ENCODE data around the gene GPAM.
"Not testable (repeated sequence)": the region's sequence is repeated elsewhere in the genome, so short reads cannot be mapped to it uniquely, and the experiment has no call there.

The GPAM gene

DNA sequence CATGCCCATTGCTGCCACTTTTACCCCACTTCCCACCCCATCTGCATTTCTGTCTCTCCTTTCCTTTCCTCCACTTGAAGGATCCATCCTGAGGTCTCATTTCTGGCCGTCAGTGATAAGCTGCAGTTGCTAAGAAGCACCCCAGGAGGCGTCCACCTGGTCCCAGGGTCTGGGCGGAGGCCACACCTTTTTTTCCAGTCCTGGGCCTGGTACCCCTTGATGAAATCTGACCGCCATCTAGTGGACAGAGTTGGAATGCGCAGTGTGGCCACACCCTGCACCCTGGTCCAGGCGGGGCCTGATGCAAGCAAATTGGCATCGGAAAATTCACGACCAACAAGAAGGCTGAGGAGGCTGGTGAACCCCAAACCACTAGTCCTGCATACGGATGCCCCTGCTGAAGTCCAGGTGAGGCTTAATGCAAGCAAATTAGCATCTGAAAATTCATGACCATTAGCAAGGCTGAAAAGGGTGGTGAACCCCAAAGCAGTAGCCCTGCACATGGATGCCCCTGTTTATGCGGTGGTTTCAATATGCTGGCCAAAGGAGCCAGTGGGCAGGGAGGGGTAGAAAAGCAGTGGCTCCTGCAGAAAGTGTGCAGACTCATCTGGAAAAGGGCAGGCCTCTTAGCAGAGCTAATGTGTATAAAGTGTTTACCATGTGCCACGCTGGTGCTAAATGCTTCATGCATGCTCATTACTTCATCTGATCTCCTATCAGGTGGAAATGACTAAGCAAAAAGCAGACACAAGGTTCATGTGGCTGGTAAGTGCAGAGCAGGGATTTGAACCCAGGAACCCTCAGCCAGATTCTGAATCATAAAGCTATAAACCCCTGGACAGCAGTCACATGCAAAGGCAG is 43.2 kb downstream of the GPAM start:
- TF ChIP-seq ZNF274 (IDR thresholded peaks at IDR 0.05; ENCODE audit: low read depth, low read length) = no peak
- H3K4me3 ChIP-seq (ENCODE audit: low read length) = no peak overlapping the region

DNA sequence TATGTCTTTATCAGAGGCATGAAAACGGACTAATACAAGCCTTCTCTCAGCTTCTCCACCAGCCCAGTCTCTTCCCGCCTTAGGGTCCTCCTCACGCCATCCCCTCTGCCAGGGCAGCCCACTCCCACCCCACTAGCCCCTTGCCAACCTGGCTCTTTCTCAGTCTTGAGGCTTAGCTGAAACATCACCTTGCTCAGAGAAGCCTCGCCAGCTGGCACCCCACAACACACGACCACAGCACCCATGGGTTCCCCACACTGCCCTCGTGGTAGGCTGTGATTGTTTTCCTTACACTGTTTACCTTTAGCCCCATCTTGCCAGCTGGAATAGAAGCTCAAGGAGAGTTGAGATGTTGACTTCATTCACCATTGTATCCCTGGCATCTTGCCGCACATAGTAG is 44.4 kb downstream of the GPAM start:
- no peak overlapping the region for H3K4me3 ChIP-seq (ENCODE audit: low read length)
- no peak for TF ChIP-seq ZNF274 (IDR thresholded peaks at IDR 0.05; ENCODE audit: low read depth, low read length)

DNA sequence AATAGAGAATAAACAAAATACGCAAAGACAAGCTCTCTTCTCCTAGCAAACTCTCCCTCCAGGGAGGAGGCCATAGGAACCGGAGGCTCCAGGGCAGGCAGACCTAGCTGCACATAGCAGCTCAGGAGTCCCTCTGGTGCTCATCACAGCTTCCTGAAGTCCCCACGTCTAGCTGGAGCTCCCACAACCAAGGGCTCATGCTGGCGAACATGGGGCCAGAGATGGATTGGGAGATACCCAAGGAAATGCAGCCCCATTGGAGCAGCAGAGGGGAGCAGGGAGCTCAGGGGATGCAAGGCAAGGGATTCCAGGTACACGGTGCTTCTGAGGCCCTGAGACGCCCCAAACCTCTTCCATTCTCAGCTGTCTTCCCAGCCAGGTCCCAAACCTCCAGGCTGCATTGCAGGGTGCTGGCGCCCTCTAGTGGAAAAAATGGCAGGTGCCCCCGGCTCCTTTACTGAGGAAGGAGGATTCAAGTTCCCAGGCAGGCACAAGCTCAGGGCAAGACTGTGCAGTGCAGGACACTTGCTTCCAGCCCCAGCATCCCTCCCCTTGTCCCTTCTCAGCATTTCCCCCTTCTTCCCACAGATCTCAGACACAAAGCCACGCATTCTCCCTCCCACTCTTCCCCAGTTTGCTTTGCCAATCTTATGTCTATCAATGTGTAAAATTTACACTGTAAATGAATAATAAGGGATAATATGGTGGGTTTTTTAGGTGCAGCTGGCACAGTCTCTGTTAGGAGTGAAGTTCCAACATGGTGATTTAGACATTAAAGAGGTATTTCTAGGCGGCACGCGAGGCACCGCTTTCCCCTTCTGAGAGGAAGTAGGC is 46.2 kb downstream of the GPAM start:
- TF ChIP-seq ZNF274 (IDR thresholded peaks at IDR 0.05; ENCODE audit: low read depth, low read length) = no peak
- H3K4me3 ChIP-seq (ENCODE audit: low read length) = no peak overlapping the region

DNA sequence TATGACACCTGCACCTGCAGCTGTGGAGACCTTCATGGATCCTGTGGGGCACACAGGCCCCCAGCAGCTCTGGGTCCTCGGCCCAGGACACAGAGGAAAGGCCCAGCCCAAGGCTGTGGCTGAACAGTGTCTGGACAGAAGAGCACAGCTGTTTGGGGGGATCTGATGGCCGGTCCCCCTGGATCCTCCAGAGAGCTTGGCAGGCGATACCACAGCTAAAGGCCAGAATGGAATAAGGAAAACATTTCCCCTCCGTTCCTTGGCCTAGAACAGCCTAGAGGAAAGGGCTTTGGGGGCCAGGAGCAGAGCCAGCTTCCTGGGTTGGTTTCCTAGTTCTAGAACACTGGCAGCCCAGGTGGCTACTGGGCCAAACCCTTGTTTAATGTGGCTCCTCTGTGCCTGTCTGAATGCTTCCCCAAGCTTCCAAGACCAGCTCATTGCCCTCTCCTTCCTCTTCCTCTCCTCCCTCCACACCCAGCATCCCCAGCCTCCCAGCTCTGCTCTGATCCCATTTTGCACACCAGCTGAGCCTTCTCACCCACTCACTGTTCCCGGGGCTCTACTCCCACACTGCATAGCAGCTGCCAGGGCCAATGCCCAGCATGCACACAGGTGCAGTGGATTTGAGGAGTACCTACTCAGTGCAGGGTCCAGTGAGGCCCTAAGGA is 46.9 kb downstream of the GPAM start:
- H3K4me3 ChIP-seq (ENCODE audit: low read length) = no peak overlapping the region
- no peak for TF ChIP-seq ZNF274 (IDR thresholded peaks at IDR 0.05; ENCODE audit: low read depth, low read length)

DNA sequence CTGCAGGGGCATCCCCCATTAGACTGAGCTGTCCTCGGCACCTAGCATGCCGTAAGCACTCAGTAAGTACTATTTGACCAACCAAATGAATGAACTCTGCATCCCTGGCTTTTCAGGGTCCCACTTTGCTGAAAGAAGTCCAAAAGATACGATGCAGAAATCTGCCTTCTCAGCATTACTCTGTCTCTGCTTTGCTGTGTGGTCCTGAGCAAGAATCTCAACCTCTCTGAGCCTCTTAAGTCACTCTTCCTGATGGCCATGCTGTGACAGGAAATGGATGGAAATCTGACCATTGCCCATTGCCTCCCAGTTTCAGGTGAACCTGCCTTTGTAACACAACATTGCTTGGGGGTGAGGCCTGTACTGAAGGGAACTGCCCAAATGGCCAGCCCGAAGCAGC is 48.0 kb downstream of the GPAM start:
- TF ChIP-seq ZNF274 (IDR thresholded peaks at IDR 0.05; ENCODE audit: low read depth, low read length) = no peak
- H3K4me3 ChIP-seq (ENCODE audit: low read length) = no peak overlapping the region

DNA sequence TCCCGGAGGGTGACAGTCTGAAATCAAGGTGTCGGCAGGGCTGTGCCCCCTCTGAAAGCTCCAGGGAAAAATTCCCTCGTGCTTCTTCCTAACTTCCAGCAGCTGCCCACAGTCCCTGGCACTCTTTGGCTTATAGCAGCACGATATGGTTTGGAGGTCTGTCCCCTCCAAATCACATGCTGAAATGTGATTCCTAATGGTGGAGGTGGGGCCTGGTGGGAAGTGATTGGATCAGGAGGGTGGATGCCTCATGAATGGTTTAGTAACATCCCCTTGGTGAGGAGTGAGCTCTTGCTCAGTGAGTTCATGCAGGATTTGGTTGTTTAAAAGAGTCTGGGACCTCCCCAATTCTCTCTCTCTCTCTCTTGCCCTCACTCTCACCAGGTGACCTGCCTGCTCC is 51.1 kb downstream of the GPAM start:
- TF ChIP-seq ZNF274 (IDR thresholded peaks at IDR 0.05; ENCODE audit: low read depth, low read length) = no peak

DNA sequence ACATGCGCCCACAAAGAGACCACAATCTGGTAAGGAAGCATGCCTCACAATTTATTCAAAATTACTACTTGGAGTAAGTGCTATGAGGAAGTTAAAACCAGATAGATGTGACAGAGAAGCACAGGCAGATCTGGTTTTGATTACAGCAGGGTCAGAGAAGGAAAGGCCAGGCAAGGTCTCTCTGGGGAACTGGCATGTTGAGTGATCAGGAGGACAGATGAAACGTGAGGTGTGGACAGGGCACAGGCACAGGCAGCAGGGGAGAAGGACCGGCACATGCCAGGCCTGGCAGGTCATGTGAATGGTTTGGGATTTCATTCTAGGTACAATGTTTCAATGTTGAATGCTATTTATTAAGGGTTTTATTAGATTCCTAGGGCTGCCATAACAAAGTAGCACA is 51.6 kb downstream of the GPAM start:
- no peak for TF ChIP-seq ZNF274 (IDR thresholded peaks at IDR 0.05; ENCODE audit: low read depth, low read length)
- H3K4me3 ChIP-seq (ENCODE audit: low read length) = no peak overlapping the region

More for the DNA sequence above, 51.1 kb downstream of the GPAM start:
- H3K4me3 ChIP-seq (ENCODE audit: low read length) = no peak overlapping the region

DNA sequence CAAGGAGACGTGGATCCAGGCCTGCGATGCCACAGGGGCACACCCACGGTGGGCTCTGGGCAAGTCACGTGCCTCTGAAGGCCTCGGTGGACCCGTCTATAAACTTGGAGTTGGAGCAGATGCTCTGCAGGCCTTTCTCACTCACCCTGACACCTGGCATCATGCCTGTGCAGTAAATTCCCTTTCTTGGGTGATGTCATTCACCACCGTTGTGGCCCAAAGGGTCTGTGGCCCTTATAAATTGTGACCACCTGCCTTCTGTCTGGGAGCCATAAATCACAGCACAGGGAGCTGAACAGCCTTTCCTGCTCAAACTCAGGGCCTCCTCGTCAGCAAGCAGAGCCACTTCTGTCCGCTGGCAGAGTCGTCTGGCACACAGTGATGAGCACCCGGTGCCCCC is 52.2 kb downstream of the GPAM start:
- H3K4me3 ChIP-seq (ENCODE audit: low read length) = no peak overlapping the region
- no peak for TF ChIP-seq ZNF274 (IDR thresholded peaks at IDR 0.05; ENCODE audit: low read depth, low read length)

DNA sequence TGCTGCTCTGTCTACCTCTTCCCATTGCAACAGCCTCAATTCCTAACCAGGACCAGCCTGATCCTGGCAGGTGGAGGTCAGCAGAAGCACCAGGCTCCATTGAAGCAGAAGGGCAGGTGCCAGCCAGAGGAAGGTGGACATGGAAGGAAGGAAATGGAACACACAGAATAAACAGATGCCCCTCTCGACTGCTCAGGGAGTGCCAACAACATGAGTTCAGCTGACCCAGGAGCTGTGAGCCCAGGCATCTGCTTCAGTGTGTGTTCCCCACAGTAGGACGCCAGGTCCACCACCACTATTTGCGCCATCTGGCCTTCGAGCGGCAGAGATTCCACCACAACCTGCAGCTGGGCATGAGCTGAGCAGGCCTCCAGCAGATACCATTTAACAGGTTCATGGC is 56.7 kb downstream of the GPAM start:
- H3K4me3 ChIP-seq (ENCODE audit: low read length) = no peak overlapping the region
- TF ChIP-seq ZNF274 (IDR thresholded peaks at IDR 0.05; ENCODE audit: low read depth, low read length) = no peak

DNA sequence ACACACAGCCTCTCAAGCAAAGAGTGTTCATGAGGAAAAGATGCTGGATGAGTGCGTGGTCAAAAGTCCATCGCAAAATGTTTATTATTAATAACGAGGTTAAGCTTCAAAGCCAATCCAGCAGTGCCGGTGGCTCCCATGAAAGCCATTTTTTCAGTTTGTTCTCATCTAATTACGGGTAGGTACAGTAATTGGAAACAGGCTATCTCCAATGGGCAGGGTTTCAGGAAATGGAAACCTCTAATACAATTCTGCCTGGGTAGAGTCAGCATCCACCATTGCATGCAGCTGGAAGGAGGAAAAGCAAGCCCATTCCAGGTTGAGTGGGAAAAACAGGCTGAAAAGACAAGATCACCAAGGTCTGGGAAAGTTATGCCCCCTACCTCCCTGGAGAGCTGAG is 57.4 kb downstream of the GPAM start:
- no peak overlapping the region for H3K4me3 ChIP-seq (ENCODE audit: low read length)
- no peak for TF ChIP-seq ZNF274 (IDR thresholded peaks at IDR 0.05; ENCODE audit: low read depth, low read length)

DNA sequence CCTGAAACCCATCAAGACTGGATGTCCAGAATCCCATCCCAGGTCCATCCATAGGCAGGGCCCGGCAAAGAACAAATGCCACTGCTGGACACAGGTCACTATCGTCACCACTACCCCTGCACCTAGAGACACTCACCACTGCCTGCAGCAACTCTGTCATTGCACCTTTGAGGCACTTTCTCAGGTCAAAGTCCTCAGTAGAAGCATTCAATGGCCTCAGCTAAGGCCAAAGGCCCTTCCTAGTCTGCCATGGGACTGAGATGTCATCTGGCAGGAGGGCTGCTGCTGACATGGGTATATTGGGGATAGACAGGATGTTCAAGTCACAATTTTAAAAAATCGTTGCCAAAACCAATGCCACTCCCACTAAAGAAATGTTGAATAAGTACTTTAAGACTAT is 58.7 kb downstream of the GPAM start:
- TF ChIP-seq ZNF274 (IDR thresholded peaks at IDR 0.05; ENCODE audit: low read depth, low read length) = no peak
- H3K4me3 ChIP-seq (ENCODE audit: low read length) = no peak overlapping the region

DNA sequence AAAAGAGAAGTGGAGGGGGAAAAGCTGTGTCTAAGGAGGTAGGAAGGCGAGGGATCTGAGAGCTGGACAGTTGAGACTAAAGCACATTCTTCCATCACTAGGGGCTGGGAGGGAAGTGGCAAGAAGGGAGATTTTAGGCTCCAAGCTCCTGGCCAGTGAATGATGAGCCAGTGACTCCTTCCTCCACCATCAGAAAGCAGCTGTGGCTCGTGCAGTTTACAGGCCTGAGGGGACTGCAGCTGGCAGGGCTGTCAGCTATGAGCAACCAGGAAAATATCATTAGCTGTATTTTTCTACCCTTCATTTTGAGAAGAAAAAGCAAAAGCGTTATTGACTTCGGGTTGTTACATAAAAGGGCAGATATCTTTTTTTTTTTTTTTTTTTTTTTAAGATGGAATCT is 60.7 kb downstream of the GPAM start:
- H3K4me3 ChIP-seq (ENCODE audit: low read length) = no peak overlapping the region
- no peak for TF ChIP-seq ZNF274 (IDR thresholded peaks at IDR 0.05; ENCODE audit: low read depth, low read length)

DNA sequence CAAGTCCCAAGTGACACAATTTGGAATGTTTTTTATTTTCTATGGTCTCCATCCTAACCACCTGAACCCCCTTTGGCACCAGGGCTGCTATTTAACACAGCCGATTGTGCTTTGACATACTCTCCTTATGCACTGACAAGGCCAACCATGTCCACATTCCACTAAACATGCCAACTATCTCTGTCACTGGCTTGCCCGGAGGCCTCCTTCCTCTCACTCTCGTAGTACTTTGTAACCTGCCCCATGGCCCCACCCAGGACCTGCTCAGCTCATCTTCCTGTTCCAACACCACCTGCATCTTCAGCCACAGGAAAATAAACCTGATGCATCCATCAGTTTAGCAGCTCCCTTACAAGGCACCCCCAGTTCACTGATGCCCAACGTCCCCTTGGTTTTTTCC is 63.1 kb downstream of the GPAM start:
- H3K4me3 ChIP-seq (ENCODE audit: low read length) = no peak overlapping the region
- TF ChIP-seq ZNF274 (IDR thresholded peaks at IDR 0.05; ENCODE audit: low read depth, low read length) = no peak

DNA sequence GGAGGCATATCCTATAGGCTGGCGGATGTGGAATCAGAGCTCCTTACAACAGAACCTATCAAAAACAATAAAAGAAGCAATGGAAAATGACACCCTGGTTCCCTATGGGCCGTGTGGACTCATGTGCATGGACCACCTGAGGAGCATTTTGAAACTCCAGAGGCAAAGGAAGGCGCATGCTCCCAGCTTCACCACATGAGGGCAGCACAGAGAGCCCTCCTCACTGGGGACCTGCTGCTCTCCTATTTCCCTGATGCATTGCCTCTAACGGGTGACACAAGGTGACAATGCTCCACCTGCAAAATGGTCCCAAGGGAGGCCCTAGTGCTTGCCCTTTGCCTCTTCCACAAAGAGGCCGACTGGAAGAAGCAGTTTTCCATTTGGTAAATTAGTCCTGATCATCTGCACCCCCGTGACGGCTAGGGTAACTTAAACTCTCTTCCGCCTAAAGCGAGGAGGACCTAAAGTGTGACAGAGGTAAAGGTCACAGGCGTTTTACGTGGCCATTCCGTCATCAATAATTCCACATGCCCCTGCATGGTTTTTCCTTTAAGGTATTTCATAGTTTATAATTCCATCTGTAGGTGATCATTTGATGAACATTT is 67.7 kb downstream of the GPAM start:
- TF ChIP-seq ZNF274 (IDR thresholded peaks at IDR 0.05; ENCODE audit: low read depth, low read length) = no peak
- no peak overlapping the region for H3K4me3 ChIP-seq (ENCODE audit: low read length)

DNA sequence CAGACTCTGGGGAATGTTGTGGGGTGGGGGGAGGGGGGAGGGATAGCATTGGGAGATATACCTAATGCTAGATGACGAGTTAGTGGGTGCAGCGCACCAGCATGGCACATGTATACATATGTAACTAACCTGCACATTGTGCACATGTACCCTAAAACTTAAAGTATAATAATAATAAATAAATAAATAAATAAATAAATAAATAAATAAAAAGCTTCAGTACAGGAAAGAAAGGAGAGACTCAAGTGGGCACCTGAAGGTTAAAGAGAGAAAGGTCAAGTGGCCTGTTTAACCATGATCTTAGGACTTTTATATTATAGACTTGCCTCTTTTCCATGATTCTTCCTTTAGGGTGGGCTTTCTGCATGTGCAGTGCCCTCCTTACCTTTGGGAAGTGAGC is 73.8 kb downstream of the GPAM start:
- not testable (repeated sequence) for H3K4me3 ChIP-seq (ENCODE audit: low read length)

All from GM08714 (cell line).